ENCODE measurements around the gene ACSF2.
"Not testable (repeated sequence)": the region's sequence is repeated elsewhere in the genome, so short reads cannot be mapped to it uniquely, and the experiment has no call there.

ACSF2 gene

GRCh38 chr17:50425682-50426471, at the start of gene ACSF2:
TSS of gene ACSF2 (plus strand) at chr17:50426218. CDS start at chr17:50426262, 44 bp downstream.
- DNase-seq (ENCODE audit: low spot score) = peak; percentile 88

- no peak for DNase-seq (ENCODE audit: low spot score)
Measured at GRCh38 chr17:50379351-50380132, 46.5 kb upstream of the ACSF2 start.

- no peak for DNase-seq (ENCODE audit: low spot score)
Measured at GRCh38 chr17:50380369-50381259, 45.4 kb upstream of the ACSF2 start.

GRCh38 chr17:50381260-50381815, 44.7 kb upstream of the ACSF2 start:
- DNase-seq (ENCODE audit: low spot score) = no peak

- no peak for DNase-seq (ENCODE audit: low spot score)
Measured at GRCh38 chr17:50381920-50382319, 44.1 kb upstream of the ACSF2 start.

GRCh38 chr17:50382931-50383330, 43.1 kb upstream of the ACSF2 start:
- no peak for DNase-seq (ENCODE audit: low spot score)

GRCh38 chr17:50386510-50386909, 39.5 kb upstream of the ACSF2 start:
- DNase-seq (ENCODE audit: low spot score) = no peak

GRCh38 chr17:50388728-50389127, 37.3 kb upstream of the ACSF2 start:
- no peak for DNase-seq (ENCODE audit: low spot score)

- no peak for DNase-seq (ENCODE audit: low spot score)
Measured at GRCh38 chr17:50389534-50389933, 36.5 kb upstream of the ACSF2 start.

GRCh38 chr17:50392621-50393020, 33.4 kb upstream of the ACSF2 start:
- DNase-seq (ENCODE audit: low spot score) = no peak

GRCh38 chr17:50393700-50394099, 32.3 kb upstream of the ACSF2 start:
- DNase-seq (ENCODE audit: low spot score) = no peak

- DNase-seq (ENCODE audit: low spot score) = peak; percentile 1
Measured at GRCh38 chr17:50394711-50395110, 31.3 kb upstream of the ACSF2 start.

- DNase-seq (ENCODE audit: low spot score) = peak; percentile 76
Measured at GRCh38 chr17:50396261-50397110, 29.5 kb upstream of the ACSF2 start.

- peak; percentile 93 for DNase-seq (ENCODE audit: low spot score)
Measured at GRCh38 chr17:50397111-50397918, 28.7 kb upstream of the ACSF2 start, which contains the start of gene LRRC59. TSS of gene LRRC59 (minus strand) at chr17:50397523. CDS start at chr17:50397317, 206 bp downstream.

GRCh38 chr17:50397919-50398285, 28.1 kb upstream of the ACSF2 start:
- no peak for DNase-seq (ENCODE audit: low spot score)

- DNase-seq (ENCODE audit: low spot score) = not testable (repeated sequence)
Measured at GRCh38 chr17:50398672-50399071, 27.3 kb upstream of the ACSF2 start.

GRCh38 chr17:50399591-50399990, 26.4 kb upstream of the ACSF2 start:
- not testable (repeated sequence) for DNase-seq (ENCODE audit: low spot score)

- DNase-seq (ENCODE audit: low spot score) = not testable (repeated sequence)
Measured at GRCh38 chr17:50405351-50405750, 20.7 kb upstream of the ACSF2 start.

GRCh38 chr17:50406578-50406977, 19.4 kb upstream of the ACSF2 start:
- no peak for DNase-seq (ENCODE audit: low spot score)

- no peak for DNase-seq (ENCODE audit: low spot score)
Measured at GRCh38 chr17:50407921-50408320, 18.1 kb upstream of the ACSF2 start.

All from AG08395 (cell line).